GM18519 (cell line): ENCODE data around the gene NDUFAF8.

ENCODE experiments used
- ATAC-seq: cut with Tn5 transposase; IDR thresholded peaks from one replicate; pipeline ENCODE4 v1.9.1; 2021; ENCODE audit warnings: mild to moderate bottlenecking, moderate library complexity; ENCODE audit not compliant: unreplicated experiment, low FRiP score

The NDUFAF8 gene

GRCh38 chr17:81267390-81268067 is 28.4 kb downstream of the NDUFAF8 start:
- no peak for ATAC-seq

GRCh38 chr17:81270279-81270678 is 31.2 kb downstream of the NDUFAF8 start:
- ATAC-seq: no peak

- ATAC-seq: no peak
Observed at GRCh38 chr17:81271226-81271625, 32.1 kb downstream of the NDUFAF8 start.

DNA sequence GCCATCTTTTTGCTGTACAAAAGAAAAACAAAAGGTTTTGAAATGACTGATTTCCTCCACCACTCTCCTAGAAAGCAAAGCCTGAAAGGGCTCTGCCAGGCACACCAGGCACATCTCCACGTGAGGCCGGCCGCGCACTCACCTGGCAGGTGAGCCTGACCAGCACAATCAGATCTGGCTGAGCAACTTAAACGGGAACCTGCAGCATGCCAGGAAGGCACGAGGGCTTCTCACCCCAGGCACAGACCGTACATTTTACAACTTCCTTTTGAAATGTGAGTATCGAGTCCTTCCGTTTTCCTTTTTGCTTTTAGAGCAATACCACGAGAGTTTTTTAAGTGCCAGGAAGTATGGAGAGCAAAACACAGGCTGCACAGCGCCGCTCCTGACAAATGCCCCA is 33.5 kb downstream of the NDUFAF8 start:
- no peak for ATAC-seq

DNA sequence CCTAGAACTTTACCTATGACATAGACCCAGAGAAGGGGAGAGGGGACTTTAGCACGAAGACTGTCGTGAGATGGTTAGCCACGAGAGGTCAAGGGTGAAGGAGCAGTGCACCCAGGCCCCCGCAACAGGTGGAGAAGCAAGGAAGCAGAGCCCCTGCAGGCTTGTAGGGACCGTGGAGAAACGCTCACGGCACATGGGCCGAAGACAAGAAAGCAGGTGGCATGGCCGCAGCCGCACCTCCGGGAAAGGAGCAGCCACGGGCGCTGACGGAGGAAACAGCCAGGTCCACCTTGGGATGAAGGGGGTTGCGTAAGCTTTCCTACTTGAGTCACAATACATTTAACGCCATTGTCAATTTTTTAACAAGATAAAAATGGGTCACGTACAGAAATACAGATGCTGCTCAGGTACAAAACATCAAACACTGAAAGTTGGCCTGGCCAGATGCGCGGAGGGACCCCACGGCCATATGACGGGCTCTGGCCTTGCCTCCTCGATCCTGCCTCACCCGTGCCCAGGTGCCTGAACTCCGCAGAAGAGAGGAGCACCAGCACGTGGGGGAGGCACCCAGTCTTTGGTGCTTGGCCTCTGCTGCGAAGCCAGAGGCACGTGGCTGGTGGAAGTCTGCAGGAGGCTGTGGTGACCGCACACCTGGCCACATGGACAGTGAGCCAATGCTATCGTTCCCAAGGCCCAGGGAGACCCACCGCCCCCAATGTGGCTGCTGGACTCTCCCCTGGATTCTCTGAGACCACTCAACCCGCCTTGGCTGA is 34.8 kb downstream of the NDUFAF8 start:
- no peak for ATAC-seq

- ATAC-seq: no peak
Observed at GRCh38 chr17:81274471-81274855, 35.3 kb downstream of the NDUFAF8 start.

GRCh38 chr17:81276781-81277180 is 37.7 kb downstream of the NDUFAF8 start:
- no peak for ATAC-seq

- no peak for ATAC-seq
Observed at GRCh38 chr17:81277421-81277820, 38.3 kb downstream of the NDUFAF8 start.

- no peak for ATAC-seq
Observed at GRCh38 chr17:81277946-81278693, 39.0 kb downstream of the NDUFAF8 start.

GRCh38 chr17:81278831-81279230 is 39.7 kb downstream of the NDUFAF8 start:
- no peak for ATAC-seq

DNA sequence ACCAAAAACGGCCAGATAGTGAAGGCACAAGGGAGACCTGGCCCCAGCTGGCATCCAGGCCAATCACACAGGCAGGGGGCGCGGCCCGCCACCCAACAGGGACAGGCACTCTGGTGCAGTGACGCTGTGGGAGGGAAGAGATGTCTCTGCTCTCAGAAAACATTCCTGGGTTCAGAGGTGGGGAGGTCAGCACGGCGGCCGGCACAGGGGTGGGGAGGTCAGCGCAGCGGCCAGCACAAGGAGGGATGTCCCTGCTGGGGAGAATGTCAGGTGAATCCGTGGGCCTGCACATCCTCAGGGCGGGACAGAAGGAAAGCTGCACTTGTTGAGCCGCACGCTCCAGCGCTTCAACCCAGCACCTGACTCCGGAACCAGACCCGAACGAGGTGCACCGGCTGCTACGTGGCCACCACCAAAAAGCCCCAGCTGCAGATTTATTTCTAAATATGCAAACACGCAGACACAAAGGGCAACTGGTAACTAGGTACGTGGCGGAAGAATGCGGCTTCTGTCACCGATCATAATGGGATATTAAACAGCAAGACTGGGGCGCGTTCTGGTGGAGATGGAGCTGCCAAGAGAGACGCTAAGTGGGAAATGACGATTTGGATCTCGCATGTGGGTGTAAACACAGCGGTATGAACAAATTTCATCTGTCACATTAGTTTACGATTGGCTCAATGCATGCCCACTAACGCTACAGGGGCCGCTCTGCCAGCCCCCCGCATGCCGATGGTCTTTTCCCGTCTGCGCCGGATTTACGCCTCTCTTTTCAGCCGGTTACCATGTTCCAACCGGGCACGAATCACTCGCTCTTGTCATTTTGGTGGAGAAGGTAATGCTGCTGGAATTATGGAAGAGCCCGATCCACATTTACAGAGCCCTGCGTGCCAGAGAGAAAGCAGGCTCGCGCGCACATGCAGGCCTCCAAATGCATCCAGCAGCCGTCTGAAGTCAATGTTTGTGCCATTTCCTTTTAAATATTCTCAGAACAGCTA is 40.5 kb downstream of the NDUFAF8 start:
- ATAC-seq: no peak

DNA sequence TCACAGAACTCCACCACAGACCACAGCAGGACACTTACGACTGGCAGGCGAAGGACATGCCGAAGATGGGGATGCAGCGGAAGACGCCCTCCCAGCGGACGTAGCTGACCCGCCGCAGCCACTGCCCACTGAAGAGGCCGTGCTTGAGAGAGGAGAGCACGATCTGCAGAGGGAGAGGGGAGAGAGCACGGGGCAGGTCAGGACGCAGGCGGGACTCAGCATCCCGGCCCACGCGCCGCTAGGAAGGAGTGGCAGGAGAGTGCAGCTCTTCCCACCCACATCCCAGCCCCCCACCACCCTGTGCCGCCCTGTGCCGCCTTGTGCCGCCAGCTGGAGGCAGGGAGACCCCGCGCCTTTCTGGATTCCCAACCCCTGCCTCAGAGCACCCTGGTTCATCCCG is 41.5 kb downstream of the NDUFAF8 start:
- no peak for ATAC-seq

GRCh38 chr17:81282141-81282540 is 43.0 kb downstream of the NDUFAF8 start:
- no peak for ATAC-seq

DNA sequence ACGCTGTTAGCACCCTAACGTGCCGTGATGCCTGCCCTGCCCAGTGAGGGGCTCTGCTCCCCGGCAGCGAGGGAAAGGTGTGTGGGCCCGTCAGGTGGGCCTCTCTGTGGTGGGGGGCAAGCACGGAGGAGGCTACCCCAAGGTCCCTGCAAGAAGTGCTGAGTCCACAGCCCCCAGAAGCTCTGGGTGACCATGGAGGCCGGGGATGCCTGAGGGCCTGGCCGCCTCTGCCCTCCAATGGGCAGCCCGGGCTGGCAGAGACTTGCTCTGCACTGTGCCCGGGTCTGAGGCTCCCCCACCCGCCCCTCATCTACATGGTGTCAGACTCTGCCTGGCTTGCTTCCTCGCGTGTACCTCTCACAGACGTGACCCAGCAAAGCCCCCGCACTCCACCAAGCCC is 43.8 kb downstream of the NDUFAF8 start:
- ATAC-seq: no peak

DNA sequence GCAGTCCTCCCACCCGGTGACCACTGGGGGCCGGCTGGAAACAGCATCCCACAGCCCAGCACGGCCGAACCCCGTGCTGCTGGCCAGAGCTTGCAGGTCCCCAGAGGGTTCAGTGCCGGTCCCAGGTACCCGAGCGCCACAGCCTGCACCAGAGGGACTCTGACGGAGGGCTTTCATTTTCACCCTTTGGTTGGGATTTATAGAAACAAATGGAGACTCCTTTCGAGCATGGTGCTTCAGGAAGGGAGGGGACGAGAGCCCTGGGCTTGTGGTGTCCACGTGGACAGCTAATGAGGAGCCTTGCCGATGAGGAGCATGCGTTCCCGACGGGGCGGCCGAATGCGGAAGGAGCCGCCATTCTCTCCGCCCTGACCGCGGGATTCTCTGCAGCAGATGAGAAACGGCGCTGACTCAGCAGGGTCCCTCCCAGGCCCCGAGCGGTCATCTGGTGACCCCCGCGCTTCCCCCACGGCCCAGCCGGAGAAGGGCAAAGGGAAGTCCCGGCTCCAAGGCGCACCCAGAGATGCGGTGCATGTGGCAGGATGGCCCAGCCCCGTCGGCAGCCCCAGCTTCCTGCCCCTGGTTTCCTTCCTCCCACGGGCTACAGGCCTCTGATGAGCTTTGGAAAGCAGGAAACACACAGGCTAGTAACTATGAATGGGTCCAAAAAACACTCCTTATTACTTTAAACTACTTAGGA is 46.2 kb downstream of the NDUFAF8 start:
- no peak for ATAC-seq

GRCh38 chr17:81285894-81286293 is 46.8 kb downstream of the NDUFAF8 start:
- ATAC-seq: no peak

DNA sequence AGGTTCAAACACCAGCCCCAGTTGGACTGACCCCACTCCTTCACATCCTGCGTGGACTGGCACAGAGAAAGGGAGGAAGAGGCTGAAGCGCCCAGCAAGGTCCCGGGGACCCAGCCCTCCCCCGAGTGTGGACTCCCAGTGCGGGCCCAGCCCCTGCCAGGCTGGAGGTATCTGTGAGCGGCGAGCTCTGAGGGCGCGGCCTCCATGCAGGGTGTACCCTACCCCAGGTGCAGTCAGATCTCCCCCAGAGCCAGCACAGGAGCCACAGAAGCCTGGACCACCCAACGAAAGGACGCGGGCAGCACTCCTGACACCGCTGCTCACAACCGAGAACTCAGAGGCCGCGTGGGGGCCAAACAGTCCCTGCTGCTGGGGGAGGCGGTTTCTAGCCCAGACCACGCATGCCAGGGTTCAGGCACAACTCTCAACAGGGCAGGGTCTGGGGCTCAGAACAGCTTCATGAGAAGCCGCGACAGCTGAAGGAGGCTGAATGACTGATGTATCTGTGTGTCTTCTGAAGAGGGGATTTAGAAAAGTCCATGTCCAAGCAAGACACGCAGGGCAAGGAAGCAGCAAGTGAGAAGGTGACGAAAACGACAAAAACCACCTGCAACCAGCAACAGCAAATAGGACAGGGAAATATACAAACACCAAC is 47.5 kb downstream of the NDUFAF8 start:
- no peak for ATAC-seq

- ATAC-seq: no peak
Observed at GRCh38 chr17:81287152-81287551, 48.0 kb downstream of the NDUFAF8 start.

DNA sequence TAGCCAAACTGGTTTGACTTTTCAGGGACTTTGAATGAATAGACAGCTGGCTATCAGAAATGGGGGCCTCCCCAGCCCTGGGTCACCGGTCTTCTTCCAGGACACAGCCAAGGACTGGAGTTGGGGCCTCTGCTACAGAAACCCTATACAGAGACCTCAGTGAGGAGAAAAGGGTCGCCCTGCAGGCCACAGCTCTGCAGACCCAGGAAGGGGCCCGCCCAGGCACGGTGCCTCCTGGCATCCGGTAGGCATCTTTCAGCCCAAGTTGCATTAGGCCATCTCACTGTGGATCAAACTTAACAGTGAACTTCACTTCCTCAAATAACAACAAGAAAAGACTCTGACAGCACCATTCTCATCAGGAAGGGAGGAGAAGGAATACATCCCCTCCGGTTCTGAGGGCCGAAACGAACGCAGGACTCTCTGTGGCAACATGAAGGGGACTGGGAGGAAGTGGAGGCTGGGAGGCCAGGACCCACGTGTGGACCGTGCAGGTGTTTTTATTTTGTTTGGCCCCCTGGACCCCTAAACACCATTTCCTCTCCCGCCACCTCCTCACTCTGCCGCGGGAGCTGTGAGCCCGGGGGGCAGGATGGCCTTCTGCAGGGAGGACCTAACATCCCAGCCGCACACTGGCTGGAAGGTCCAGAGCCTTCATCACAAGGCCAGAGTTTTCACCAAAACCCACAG is 48.8 kb downstream of the NDUFAF8 start:
- ATAC-seq: no peak
